Measurements from ENCODE around the gene MTX2. TPM values are rescaled to one million over a fixed set of nuclear protein-coding genes. Genes with fewer than 3 reads are reported as not detected.
"Not testable (repeated sequence)": the region's sequence is repeated elsewhere in the genome, so short reads cannot be mapped to it uniquely, and the experiment has no call there.

Gene MTX2
- total RNA-seq, 4 donors from 2014 or later: 17.6 to 33.1 (median 28.9) TPM

DNA sequence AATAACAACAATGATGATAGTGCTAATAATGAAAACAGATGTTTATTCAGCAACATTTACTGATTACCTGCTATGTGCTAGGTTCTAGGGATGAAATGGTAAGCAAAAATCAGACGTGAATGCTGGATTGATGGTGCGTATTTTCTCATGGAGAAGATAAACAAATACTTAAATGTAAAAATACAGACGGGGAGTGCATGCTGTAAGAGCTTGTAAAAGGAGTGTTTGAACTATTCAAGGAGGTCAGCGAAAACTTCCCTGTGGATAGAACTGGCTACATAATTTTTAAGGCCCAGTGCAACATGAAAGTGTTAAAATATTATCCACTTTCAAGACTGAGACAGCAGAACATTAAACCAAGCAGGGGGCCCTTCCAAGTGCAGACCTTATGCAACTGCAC lies 22.1 kb downstream of the MTX2 start:
- H3K27me3 ChIP-seq: no peaks in the 10 kb centered on the region
- H3K4me3 ChIP-seq: no peak overlapping the region
- H3K4me1 ChIP-seq: no peaks in the 10 kb centered on the region
- no peak overlapping the region for H3K27ac ChIP-seq
- no peaks in the 10 kb centered on the region for H3K9me3 ChIP-seq
- H3K36me3 ChIP-seq: no peaks in the 10 kb centered on the region
- DNase-seq: no peak
- TF ChIP-seq POLR2A (IDR thresholded peaks at IDR 0.05) (no peak), CTCF (IDR thresholded peaks at IDR 0.05) (no peak)

DNA sequence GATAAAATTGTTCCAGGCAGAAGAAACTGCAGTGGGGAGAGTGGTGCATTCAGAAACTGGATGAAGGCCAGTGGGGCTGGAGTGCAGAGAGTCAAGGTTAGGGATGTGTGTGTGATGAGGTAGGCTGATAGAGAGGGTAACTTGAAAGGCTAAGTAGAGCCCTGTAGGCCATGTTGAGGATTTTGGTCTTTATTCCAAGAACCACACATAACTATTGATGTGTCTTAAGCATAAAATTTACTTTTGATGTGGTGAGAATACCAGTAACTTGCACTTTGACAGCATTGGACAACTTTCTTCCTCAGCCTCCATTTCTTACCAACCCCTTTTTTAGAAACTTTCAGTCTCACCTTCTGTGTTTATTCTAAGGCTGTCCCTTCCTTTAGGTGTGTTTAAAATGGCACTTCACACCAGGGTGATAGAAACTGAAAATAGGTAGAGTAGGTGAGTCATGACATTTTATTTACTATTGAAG lies 22.6 kb downstream of the MTX2 start:
- TF ChIP-seq CTCF (IDR thresholded peaks at IDR 0.05) (no peak), POLR2A (IDR thresholded peaks at IDR 0.05) (no peak)
- DNase-seq: no peak
- Histone ChIP-seq H3K4me3 (no peak overlapping the region), H3K27me3 (no peaks in the 10 kb centered on the region), H3K27ac (no peak overlapping the region), H3K9me3 (no peaks in the 10 kb centered on the region), H3K36me3 (no peaks in the 10 kb centered on the region), H3K4me1 (no peaks in the 10 kb centered on the region)

DNA sequence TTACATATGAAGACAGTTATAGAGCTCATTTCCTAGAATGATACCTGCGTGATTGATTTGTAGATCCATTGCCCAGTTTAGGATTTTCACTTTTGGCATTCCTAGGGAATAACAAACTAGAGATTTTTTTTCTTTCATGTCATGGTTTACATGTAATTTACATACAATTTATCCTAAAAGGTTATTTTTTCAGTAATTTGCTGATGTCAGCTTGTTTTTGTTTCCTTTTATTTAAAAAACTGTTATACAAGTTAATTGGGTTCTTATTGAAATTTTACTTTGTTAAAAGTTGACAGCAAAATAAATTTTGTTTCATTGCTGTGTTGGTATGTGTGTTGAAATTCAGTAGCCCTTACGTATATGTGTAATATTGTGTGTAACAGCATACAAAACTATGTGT lies 23.4 kb downstream of the MTX2 start:
- Histone ChIP-seq H3K36me3 (no peaks in the 10 kb centered on the region), H3K4me1 (no peaks in the 10 kb centered on the region), H3K27ac (no peak overlapping the region), H3K9me3 (no peaks in the 10 kb centered on the region), H3K27me3 (no peaks in the 10 kb centered on the region), H3K4me3 (no peak overlapping the region)
- TF ChIP-seq CTCF (IDR thresholded peaks at IDR 0.05): no peak
- no peak for TF ChIP-seq POLR2A (IDR thresholded peaks at IDR 0.05)
- DNase-seq: no peak

DNA sequence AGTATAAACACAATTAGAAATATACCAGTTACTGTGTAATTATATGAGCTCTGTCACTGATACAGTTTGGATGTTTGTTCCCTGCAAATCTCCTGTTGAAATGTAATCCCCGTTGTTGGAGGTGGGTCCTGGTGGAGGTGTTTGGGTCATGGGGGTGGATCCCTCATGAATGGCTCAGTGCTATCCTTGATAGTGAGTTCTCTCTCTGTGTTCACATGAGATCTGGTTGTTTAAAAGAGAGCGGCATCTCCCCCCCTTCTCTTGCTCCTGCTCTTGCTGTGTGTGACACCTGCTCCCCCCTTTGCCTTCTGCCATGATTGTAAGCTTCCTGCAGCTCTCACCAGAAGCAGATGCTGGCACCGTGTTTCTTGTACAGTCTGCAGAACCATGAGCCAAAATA lies 24.1 kb downstream of the MTX2 start:
- no peaks in the 10 kb centered on the region for H3K4me1 ChIP-seq
- no peak for DNase-seq
- H3K36me3 ChIP-seq: no peaks in the 10 kb centered on the region
- no peaks in the 10 kb centered on the region for H3K27me3 ChIP-seq
- H3K4me3 ChIP-seq: no peak overlapping the region
- H3K27ac ChIP-seq: no peak overlapping the region
- H3K9me3 ChIP-seq: no peaks in the 10 kb centered on the region
- TF ChIP-seq POLR2A (IDR thresholded peaks at IDR 0.05) (no peak), CTCF (IDR thresholded peaks at IDR 0.05) (no peak)

DNA sequence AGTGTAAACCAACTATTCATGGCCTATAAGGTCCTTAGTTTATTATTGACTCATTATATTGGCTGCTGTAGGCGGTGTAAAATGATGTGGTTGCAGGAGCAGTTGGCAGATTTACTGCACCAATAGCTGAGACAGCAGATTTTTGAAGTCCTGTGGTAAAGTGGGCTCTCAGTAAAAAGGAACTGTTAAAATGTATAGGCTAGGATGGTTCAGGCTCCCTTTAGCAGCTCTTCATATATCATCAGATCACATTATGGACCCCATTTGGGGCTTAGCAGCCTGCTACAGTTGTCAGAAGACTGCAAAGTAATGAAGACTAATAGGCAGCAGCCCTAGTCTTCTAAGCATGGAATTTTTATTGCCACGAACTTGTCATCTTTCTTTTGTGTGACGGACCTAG lies 27.8 kb downstream of the MTX2 start:
- Histone ChIP-seq H3K36me3 (no peaks in the 10 kb centered on the region), H3K4me1 (no peaks in the 10 kb centered on the region), H3K27ac (no peak overlapping the region), H3K9me3 (no peaks in the 10 kb centered on the region), H3K27me3 (no peaks in the 10 kb centered on the region), H3K4me3 (no peak overlapping the region)
- TF ChIP-seq POLR2A (IDR thresholded peaks at IDR 0.05): no peak
- no peak for TF ChIP-seq CTCF (IDR thresholded peaks at IDR 0.05)
- no peak for DNase-seq

DNA sequence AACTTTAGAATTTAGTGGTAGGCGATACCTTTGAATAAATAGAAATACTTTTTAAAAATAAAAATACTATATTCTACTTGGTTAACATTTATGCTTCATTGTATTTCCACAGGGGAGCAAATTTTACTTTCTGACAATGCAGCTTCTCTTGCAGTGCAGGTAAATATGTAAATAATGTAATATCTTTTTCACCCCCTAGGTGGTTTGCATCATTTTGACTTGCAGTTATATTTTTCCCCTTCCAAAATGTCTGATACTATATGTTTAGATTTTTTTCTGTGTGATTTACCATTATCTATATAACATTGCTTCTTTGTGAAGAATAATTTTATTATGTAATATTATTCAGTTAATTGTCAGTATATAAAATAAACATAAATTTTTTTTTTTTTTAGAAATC lies 28.5 kb downstream of the MTX2 start:
- DNase-seq: no peak
- no peak for TF ChIP-seq CTCF (IDR thresholded peaks at IDR 0.05)
- no peak for TF ChIP-seq POLR2A (IDR thresholded peaks at IDR 0.05)
- H3K36me3 ChIP-seq: no peaks in the 10 kb centered on the region
- H3K4me3 ChIP-seq: no peak overlapping the region
- no peaks in the 10 kb centered on the region for H3K9me3 ChIP-seq
- no peaks in the 10 kb centered on the region for H3K4me1 ChIP-seq
- H3K27me3 ChIP-seq: no peaks in the 10 kb centered on the region
- H3K27ac ChIP-seq: no peak overlapping the region

GRCh38 chr2:176306020-176306419 lies 36.8 kb downstream of the MTX2 start:
- not testable (repeated sequence) for H3K36me3 ChIP-seq, H3K4me1 ChIP-seq, H3K9me3 ChIP-seq

More at GRCh38 chr2:176306020-176306419, 36.8 kb downstream of the MTX2 start:
- not testable (repeated sequence) for H3K27ac ChIP-seq, H3K27me3 ChIP-seq, DNase-seq, H3K4me3 ChIP-seq
